Stimulated activated CD8-positive, alpha-beta memory T cell treated with anti-CD3 and anti-CD28 coated beads, Interleukin-15, amount 100 ng/mL, for 48 hours (primary cell): Measurements from ENCODE around the gene FCER1G.

ENCODE experiments used
- DNase-seq, 2 donors: peaks; one replicate each; pipeline ENCODE4 v3.0.0-alpha.2; 2020; ENCODE audit warnings: low read depth in 2 of 2

Gene FCER1G

GRCh38 chr1:161266202-161266601, 51.1 kb downstream of the FCER1G start:
- no peak for DNase-seq

- no peak for DNase-seq
Observed at GRCh38 chr1:161266836-161267235, 51.7 kb downstream of the FCER1G start.

- no peak for DNase-seq
Observed at GRCh38 chr1:161267321-161267720, 52.2 kb downstream of the FCER1G start.
